AG04449 (cell line): ENCODE results near the gene TRIM44.

Experiments used
- CTCF ChIA-PET: fragments of 350-600 bp; formaldehyde crosslinking; extraction: SDS; loops from one replicate; lab custom pipeline; 2021; ENCODE audit warnings: antibody characterized with exemption; lab: Yijun Ruan, JAX
- POLR2A ChIA-PET: fragments of 400-600, 350-600 bp; formaldehyde crosslinking; extraction: SDS; loops from one replicate; lab custom pipeline; 2020; ENCODE audit warnings: antibody characterized with exemption, inconsistent platforms; lab: Yijun Ruan, JAX
- DNase-seq: peaks from one replicate; pipeline ENCODE4 v3.0.0-alpha.2; 2010; ENCODE audit warnings: low read depth, low spot score
- H3K4me3 ChIP-seq: 2 replicates; pipeline ENCODE4 v1.5.1; 2011; ENCODE audit warnings: low read depth, mild to moderate bottlenecking, control low read depth, low read length
- TF ChIP-seq, protein P1 (sequence below): IDR thresholded peaks from one replicate; pipeline ENCODE4 v1.5.1; 2011; ENCODE audit warnings: mild to moderate bottlenecking, moderate library complexity, low read length, control low read depth, inconsistent platforms; ENCODE audit not compliant: insufficient read depth; ENCODE audit errors: missing control alignments

The TRIM44 gene

DNA sequence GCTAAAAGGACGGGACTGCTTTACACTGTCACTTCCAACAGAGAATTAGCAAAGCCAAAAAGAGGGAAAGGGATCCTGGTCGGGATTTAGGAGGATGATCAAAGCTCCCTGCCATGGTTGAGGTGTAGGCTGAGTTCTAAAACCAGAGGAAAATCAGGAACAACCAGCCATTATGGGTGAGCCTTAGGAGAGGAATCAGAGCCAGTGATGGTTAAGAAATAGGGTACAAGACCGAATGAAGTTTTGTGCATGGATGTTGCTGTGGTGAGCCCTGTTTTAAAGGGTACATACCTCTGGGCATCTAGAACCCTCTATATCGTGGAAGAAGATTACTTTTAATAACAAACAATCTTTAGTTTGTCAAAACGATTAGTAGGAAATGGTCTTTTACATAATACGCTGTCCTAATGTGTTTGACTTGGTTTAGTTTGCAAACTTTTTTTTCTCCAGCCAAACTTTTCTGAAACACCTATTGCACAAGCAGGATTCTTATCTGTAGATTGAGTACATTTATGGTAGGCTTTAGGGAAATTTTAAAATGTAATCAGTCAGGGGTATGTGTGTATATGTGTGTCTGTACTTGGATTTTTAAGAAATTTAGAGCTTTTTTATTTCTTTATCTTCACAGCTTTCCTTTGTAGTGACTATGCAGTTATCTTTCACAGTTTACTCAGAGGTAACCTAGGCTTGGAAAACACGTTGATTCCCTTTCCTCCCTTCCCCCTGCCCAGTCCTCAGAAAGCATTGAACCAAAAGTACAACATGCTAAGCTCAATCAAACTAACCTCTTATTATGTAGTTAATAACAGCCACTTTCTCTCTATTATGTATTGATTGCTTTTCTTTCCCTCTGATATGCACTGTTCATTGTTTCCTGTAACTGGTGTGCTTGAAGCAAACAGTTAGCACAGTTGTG lies 26.8 kb downstream of the TRIM44 start:
- no peak for DNase-seq
- TF ChIP-seq, protein P1, sequence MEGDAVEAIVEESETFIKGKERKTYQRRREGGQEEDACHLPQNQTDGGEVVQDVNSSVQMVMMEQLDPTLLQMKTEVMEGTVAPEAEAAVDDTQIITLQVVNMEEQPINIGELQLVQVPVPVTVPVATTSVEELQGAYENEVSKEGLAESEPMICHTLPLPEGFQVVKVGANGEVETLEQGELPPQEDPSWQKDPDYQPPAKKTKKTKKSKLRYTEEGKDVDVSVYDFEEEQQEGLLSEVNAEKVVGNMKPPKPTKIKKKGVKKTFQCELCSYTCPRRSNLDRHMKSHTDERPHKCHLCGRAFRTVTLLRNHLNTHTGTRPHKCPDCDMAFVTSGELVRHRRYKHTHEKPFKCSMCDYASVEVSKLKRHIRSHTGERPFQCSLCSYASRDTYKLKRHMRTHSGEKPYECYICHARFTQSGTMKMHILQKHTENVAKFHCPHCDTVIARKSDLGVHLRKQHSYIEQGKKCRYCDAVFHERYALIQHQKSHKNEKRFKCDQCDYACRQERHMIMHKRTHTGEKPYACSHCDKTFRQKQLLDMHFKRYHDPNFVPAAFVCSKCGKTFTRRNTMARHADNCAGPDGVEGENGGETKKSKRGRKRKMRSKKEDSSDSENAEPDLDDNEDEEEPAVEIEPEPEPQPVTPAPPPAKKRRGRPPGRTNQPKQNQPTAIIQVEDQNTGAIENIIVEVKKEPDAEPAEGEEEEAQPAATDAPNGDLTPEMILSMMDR = no peak
- H3K4me3 ChIP-seq = no peak overlapping the region
- ChIA-PET POLR2A (no interaction called here), CTCF (no interaction called here)

- CTCF ChIA-PET = no interaction called here
- no peak for DNase-seq
- TF ChIP-seq, protein P1 = no peak
- no peak overlapping the region for H3K4me3 ChIP-seq
- POLR2A ChIA-PET = no interaction called here
Observed at GRCh38 chr11:35702126-35702525, 39.6 kb downstream of the TRIM44 start.

- ChIA-PET CTCF (interaction anchor here (1.1 to 2.2 kb wide), 3 partner anchors 18 to 439 kb away, joined by 3 to 8 read pairs (median 3); no protein-coding TSS in a partner anchor), POLR2A (no interaction called here)
- no peak for DNase-seq
- TF ChIP-seq, protein P1 = no peak
- H3K4me3 ChIP-seq = no peak overlapping the region
Observed at GRCh38 chr11:35709376-35709775, 46.8 kb downstream of the TRIM44 start.

GRCh38 chr11:35711173-35711910 lies 48.8 kb downstream of the TRIM44 start:
- DNase-seq = no peak
- ChIA-PET CTCF (interaction anchor here (0.6 to 2.2 kb wide), 3 partner anchors 91 to 137 kb away, joined by 3 to 8 read pairs (median 4); no protein-coding TSS in a partner anchor), POLR2A (no interaction called here)
- H3K4me3 ChIP-seq = no peak overlapping the region
- TF ChIP-seq, protein P1 = no peak

GRCh38 chr11:35711924-35712323 lies 49.3 kb downstream of the TRIM44 start:
- CTCF ChIA-PET = interaction anchor here (1.1 to 1.7 kb wide), 2 partner anchors 330 to 554 kb away, joined by 3 to 4 read pairs; no protein-coding TSS in a partner anchor
- no peak for DNase-seq
- TF ChIP-seq, protein P1 = no peak
- no peak overlapping the region for H3K4me3 ChIP-seq
- POLR2A ChIA-PET = no interaction called here

DNA sequence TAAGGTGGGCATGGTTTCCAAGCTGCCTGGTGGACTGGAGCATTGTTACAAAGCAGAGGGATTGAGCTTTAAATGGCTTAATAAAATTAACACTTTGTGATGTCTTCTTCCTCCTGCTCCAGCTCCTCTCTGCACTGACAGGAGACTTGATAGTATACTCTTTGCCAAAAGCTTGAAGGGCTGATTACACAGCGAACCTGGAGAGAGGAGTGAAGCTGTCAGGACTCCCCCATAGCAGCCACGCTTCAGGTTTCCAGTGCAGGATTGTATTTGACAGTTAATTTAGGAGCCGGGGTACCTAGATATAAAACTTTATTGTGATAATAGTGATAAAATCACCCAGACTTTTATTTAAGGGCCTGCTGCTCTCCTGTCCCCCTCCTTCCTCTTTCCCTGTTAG lies 50.0 kb downstream of the TRIM44 start:
- H3K4me3 ChIP-seq = no peak overlapping the region
- POLR2A ChIA-PET = no interaction called here
- TF ChIP-seq, protein P1 = no peak
- CTCF ChIA-PET = interaction anchor here (1.1 to 1.7 kb wide), 2 partner anchors 329 to 553 kb away, joined by 3 to 4 read pairs; no protein-coding TSS in a partner anchor
- no peak for DNase-seq
